Activated CD4-positive, alpha-beta T cell treated with anti-CD3 and anti-CD28 coated beads, Interleukin-2, amount 50 U/mL, for 24 hours (primary cell): Measurements from ENCODE around the gene DNAJB8.

Experiments
- DNase-seq, 2 donors: peaks; one replicate each; pipeline ENCODE4 v3.0.0-alpha.2; 2020; ENCODE audit warnings: low read depth in 1 of 2, low spot score in 1 of 2

The DNAJB8 gene

GRCh38 chr3:128484404-128485281 lies 18.0 kb upstream of the DNAJB8 start:
- DNase-seq: no peak

DNA sequence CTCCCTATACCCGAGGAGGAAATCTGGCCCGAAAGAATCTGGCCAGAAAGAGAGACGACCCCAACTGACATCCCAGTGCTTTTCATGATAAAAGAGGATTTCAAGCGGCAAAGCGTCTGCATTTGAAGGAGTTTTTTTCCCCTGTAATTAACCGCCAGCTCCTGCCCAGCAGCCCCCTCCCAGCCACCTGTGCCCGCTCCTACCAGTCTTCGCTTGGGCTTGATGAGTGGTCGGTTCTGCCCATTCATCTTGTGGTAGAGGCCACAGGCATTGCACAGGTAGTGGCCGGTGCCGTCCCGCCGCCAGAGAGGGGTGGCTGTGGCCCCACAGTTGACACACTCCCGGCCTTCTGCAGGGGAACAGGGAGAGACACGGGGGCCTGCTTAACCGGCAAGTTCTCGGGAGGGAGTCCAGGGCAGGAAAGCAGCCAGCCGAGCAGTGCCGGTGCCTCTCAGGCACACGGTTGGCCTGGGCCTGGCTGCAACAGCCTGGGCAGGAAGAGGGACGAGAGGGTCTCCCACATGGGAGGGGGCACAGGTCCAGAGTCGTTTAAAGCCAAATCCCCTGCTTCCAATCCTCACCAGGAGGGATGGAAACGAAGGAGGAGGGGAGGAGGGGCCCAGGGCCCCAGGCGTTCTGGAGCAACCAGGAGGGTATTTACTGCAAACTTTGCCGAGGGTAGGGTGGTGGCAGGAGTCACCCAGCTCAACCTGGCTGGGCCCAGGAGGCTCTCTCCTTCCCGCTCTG lies 17.1 kb upstream of the DNAJB8 start:
- no peak for DNase-seq

- DNase-seq: no peak
Measured at GRCh38 chr3:128482666-128483656, 16.3 kb upstream of the DNAJB8 start.

DNA sequence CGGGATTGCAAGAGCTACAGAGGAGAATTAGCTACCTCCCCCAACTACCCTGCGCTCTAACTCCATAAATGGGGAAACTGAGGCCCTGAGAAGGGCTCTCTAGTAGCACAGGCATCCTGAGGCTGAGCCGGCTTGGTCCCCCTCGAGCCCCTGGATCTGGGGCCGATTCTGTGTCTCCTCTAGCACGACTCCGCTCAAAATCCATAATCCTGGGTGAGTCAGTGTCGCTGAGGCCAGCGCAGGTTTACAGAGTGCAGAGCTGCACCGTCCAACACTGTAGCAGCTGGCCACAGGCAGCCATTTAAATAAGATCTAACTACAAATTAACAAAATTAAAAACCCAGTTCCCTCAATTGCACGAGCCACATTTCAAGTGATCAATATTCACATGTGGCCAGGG lies 15.5 kb upstream of the DNAJB8 start:
- no peak for DNase-seq

DNA sequence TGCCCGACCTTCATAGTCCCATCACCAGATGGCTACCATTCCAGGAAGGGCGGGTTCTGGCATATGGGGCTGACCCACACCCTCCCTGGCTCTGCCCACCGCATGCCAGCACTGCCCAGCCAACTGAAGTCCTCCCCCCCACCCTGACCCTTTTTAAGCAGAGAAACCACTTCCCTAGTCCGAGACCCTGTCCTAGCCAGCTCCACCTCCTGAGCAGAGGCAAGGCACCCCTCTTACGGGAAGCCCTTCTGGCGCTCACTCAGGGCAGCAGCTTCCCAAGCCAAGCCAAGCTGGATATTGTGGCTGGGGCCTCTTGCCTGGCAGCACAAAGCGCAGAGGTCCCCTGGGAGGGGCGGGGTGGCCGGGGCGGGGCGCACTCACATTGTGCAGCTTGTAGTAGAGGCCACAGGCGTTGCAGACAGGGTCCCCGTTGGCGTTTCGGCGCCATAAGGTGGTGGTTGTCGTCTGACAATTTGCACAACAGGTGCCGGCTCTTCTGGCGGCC lies 14.8 kb upstream of the DNAJB8 start:
- DNase-seq: no peak

GRCh38 chr3:128480717-128481437 lies 14.2 kb upstream of the DNAJB8 start:
- DNase-seq: no peak

- DNase-seq: no peak
Measured at GRCh38 chr3:128480278-128480677, 13.6 kb upstream of the DNAJB8 start.

DNA sequence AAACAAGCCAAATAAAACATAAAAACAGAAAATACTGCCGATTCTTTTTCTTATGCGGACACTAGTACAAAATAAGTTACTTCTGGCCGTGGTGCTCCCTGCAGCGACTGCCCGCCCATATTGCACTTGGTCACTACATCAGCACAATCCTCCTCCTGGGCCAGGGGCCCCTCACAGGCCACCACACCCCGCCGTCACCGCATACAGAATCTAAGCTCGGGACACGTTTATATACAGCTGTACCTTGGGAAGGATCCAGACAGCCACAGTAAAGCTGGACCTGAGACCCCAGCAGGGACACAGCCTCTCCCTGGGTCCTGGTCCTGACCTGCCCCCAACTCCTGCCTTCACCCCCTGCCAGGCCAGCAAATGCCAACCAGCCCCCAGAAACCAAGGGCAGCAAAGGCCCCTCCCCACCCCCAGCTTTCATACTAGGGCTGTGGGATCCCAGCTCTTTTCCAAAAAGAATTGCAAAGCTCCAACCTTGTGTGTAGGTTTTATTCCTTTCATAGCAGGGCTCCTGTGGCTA lies 12.9 kb upstream of the DNAJB8 start:
- DNase-seq: no peak

- no peak for DNase-seq
Measured at GRCh38 chr3:128478576-128479506, 12.2 kb upstream of the DNAJB8 start.

DNA sequence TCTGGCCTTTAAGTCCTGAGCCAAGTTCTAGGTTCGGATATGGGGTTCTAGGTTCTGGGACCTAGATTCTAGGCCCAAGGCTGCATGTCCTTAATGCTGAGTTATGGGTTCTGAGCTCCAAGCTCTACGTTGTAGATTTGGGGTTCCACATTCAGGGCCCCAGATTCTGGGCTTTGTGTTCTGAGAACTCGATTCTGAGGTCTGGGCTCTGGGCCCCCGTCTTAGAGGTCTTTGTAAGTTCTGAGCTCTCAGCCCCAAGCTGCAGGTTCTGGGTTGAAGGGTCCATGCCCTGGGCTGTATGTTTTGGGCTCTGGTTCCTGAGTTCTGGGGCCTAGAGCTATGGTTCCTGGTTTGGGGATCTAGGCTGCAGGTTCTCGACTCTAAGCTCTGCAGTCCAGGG lies 10.0 kb upstream of the DNAJB8 start:
- DNase-seq: no peak

GRCh38 chr3:128475355-128475754 lies 8.7 kb upstream of the DNAJB8 start:
- no peak for DNase-seq

- no peak for DNase-seq
Measured at GRCh38 chr3:128473737-128474136, 7.0 kb upstream of the DNAJB8 start.

DNA sequence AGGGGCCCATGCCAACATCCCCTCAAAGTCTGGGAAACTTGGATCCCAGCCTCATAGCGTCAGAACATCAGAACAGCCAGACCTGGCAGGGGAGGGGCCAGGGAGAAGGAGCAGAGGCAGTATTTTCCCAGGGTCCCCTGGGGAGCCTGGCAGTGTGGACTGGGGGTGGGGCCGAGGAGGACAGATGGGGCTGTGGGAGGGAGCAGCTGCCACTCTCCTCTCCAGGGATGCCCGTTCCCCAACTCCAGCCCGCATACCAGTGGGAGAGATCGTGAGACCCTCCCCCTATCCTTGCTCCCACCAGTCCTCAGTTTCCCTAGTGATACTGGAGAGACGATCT lies 6.5 kb upstream of the DNAJB8 start:
- DNase-seq: no peak

GRCh38 chr3:128472449-128473179 lies 5.9 kb upstream of the DNAJB8 start:
- DNase-seq: no peak

- no peak for DNase-seq
Measured at GRCh38 chr3:128471720-128472119, 5.0 kb upstream of the DNAJB8 start.

DNA sequence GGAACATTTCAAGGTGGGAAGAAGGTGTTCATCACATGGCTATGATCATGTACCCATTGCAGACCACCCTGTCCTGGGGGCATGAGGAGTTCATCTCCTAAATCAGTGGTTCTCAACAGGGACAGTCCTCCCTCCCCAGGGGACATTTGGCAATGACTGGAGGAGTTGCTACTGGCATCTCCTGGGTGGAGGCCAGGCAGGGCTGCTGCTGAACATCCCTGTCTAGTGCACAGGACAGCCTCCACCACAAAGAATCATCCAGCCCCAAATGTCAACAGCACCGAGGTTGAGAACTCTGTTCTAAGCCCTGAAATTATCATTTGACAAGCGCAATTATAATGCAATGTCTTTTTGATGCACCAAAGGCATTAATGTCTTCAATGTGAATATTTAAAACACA lies 4.4 kb upstream of the DNAJB8 start:
- DNase-seq: no peak

DNA sequence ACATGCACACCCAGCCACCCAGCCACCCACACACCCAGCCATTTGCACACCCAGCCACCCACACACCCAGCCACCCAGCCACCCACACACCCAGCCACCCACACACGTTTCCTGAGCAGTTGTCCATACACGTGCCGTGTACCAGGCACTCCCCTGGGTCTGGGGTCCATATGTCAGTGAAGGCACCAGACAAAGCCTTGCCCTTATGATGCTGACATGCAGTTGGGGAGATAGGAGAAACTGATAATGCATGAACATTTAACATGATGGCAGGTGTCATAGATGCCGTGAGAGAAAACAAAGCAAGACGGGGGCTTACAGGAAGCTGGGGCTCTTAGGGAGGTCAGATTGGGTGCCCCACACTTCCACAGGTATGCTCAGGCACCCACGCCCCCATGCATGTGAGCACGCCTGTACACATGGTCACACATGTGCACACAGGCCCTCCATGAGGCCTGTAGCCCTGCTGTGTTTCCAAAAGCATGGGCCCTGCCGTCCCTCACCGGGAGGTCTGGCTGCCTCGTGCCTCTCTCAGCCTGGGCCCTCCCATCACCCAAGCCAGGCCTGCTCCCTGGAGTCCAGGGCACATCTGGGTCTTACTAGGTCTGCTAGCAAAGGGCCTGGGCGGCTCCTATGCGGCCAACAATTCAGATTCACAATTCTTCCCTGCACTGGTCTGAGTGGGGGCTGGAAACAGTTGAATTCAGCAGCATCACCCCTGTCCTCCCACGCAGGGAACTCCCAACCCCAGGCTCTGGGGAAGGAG lies 3.6 kb upstream of the DNAJB8 start:
- no peak for DNase-seq

GRCh38 chr3:128469556-128469955 lies 2.9 kb upstream of the DNAJB8 start:
- DNase-seq: no peak
